K562 (cell line): ENCODE results near the gene CHST14. TPM values are rescaled to one million over a fixed set of nuclear protein-coding genes. Genes with fewer than 3 reads are reported as not detected.

ENCODE experiments used
- ILF3 ChIP-seq: fragments of 450-650 bp; IDR thresholded peaks from 2 replicates; pipeline ENCODE4 v1.6.1; 2018; ENCODE audit warnings: antibody characterized with exemption, mild to moderate bottlenecking, moderate library complexity, borderline replicate concordance
- NFE2L1 ChIP-seq: fragments of 450-650 bp; IDR thresholded peaks from 2 replicates; pipeline ENCODE4 v1.6.1; 2016; ENCODE audit warnings: missing genetic modification characterization, low read depth, mild to moderate bottlenecking, missing compliant biosample characterization, moderate library complexity, borderline replicate concordance
- PBX2 ChIP-seq, 2 experiments: IDR thresholded peaks in 1 of 2; conservative IDR thresholded peaks in 1 of 2; 2 replicates each; pipeline ENCODE4 v1.6.1; 2016; ENCODE audit warnings: low read depth in 2 of 2, mild to moderate bottlenecking in 1 of 2, missing compliant biosample characterization in 1 of 2, missing genetic modification characterization in 1 of 2, moderate library complexity in 1 of 2
- RREB1 ChIP-seq: fragments of 250-450 bp; sonication (Bioruptor Pico); IDR thresholded peaks from 2 replicates; pipeline ENCODE4 v1.4.0; 2020
- ZC3H11A ChIP-seq: IDR thresholded peaks from 2 replicates; pipeline ENCODE4 v1.6.1; 2012; ENCODE audit warnings: low read depth, low read length, improper control_type of control experiment
- ZHX1 ChIP-seq: fragments of 150-350 bp; conservative IDR thresholded peaks from 2 replicates; pipeline ENCODE4 v1.6.1; 2014; ENCODE audit warnings: low read length
- ZNF165 ChIP-seq: fragments of 250-450 bp; sonication (Bioruptor Pico); IDR thresholded peaks from 2 replicates; pipeline ENCODE4 v1.4.0; 2020; ENCODE audit warnings: borderline replicate concordance
- ZNF324 ChIP-seq: fragments of 250-450 bp; sonication (Bioruptor Pico); IDR thresholded peaks from 2 replicates; pipeline ENCODE4 v1.4.0; 2020; ENCODE audit warnings: mild to moderate bottlenecking
- polyA plus RNA-seq, 8 experiments: library from polyadenylated mRNA; depleted of rRNA in 4 of 8; stranded (reverse) in 5 of 8; unstranded in 3 of 8; fragments of >200 nt; fragmentation: Nextera tagmentation in 2 of 8; fragmentation: Illumina TruSeq in 1 of 8; extraction: Ambion mirVana in 2 of 8; extraction: Trizol in 1 of 8; gene quantifications; 2 replicates each; pipeline versions ENCODE4 v1.2.1 to v1.2.3, GENCODE V29; 2011 to 2014; ENCODE audit warnings: inconsistent platforms in 1 of 8, missing spikeins in 1 of 8
- total RNA-seq, 7 experiments: library from RNA; depleted of rRNA in 6 of 7; stranded (reverse); fragments of >200 nt in 6 of 7; fragmentation: Illumina TruSeq in 2 of 7; extraction: Trizol in 2 of 7; gene quantifications; 2 replicates each; pipeline versions ENCODE4 v1.2.1 to v1.2.3, GENCODE V29; 2011 to 2021; ENCODE audit warnings: low replicate concordance in 1 of 7
- TF ChIP-seq, protein P1 (sequence below): fragments of 450-650 bp; IDR thresholded peaks from 2 replicates; pipeline ENCODE4 v1.6.1; 2016; ENCODE audit warnings: mild to moderate bottlenecking
- TF ChIP-seq, protein P2 (sequence below), 2 experiments: fragments of 450-650 bp in 1 of 2; sonication (generic) in 1 of 2; formaldehyde crosslinking in 1 of 2; IDR thresholded peaks in 1 of 2; conservative IDR thresholded peaks in 1 of 2; 2 replicates each; pipeline versions ENCODE4 v1.6.1 to v1.8.1; 2016 to 2023; ENCODE audit warnings: mild to moderate bottlenecking in 2 of 2, moderate library complexity in 2 of 2, inconsistent platforms in 1 of 2, missing genetic modification reagents in 1 of 2

The CHST14 gene
- total and polyA plus RNA-seq, 9 of the 15 experiments (the other 6 are each of a cell fraction or from before 2014, with no cell fraction given): 1.6 to 12.1 (median 4.5) TPM

- TF ChIP-seq PBX2 (CRISPR knock-in tag; IDR thresholded peaks at IDR 0.05; ENCODE audit: low read depth): no peak
- no peak for TF ChIP-seq PBX2 (tag; conservative IDR thresholded peaks at IDR 0.05; ENCODE audit: low read depth)
- TF ChIP-seq ZC3H11A: no peak
- no peak for TF ChIP-seq ILF3
- no peak for TF ChIP-seq RREB1 (CRISPR knock-in tag)
- TF ChIP-seq ZNF324 (CRISPR knock-in tag): no peak
- TF ChIP-seq, protein P1, sequence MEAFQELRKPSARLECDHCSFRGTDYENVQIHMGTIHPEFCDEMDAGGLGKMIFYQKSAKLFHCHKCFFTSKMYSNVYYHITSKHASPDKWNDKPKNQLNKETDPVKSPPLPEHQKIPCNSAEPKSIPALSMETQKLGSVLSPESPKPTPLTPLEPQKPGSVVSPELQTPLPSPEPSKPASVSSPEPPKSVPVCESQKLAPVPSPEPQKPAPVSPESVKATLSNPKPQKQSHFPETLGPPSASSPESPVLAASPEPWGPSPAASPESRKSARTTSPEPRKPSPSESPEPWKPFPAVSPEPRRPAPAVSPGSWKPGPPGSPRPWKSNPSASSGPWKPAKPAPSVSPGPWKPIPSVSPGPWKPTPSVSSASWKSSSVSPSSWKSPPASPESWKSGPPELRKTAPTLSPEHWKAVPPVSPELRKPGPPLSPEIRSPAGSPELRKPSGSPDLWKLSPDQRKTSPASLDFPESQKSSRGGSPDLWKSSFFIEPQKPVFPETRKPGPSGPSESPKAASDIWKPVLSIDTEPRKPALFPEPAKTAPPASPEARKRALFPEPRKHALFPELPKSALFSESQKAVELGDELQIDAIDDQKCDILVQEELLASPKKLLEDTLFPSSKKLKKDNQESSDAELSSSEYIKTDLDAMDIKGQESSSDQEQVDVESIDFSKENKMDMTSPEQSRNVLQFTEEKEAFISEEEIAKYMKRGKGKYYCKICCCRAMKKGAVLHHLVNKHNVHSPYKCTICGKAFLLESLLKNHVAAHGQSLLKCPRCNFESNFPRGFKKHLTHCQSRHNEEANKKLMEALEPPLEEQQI: no peak
- TF ChIP-seq NFE2L1: no peak
- TF ChIP-seq, protein P2, sequence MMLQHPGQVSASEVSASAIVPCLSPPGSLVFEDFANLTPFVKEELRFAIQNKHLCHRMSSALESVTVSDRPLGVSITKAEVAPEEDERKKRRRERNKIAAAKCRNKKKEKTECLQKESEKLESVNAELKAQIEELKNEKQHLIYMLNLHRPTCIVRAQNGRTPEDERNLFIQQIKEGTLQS (IDR thresholded peaks at IDR 0.05): peak; percentile 98
- TF ChIP-seq, protein P2 (CRISPR knock-in tag; conservative IDR thresholded peaks at IDR 0.05): 0 out of 2 replicates have a peak, but pooled peaks have one; percentile 72
- no peak for TF ChIP-seq ZHX1
- no peak for TF ChIP-seq ZNF165 (CRISPR knock-in tag)
Observed at GRCh38 chr15:40511472-40512133, 40.8 kb downstream of the CHST14 start (continued).
